Stimulated activated CD4-positive, alpha-beta T cell treated with anti-CD3 and anti-CD28 coated beads, Interleukin-1b, Interleukin-23, amount 100 ng/mL, for 1 hour (primary cell): ENCODE data around the gene AGAP1.

Source experiments
- DNase-seq, 2 donors: peaks; one replicate each; pipeline ENCODE4 v3.0.0-alpha.2; 2020; ENCODE audit warnings: low read depth in 2 of 2

Gene AGAP1

GRCh38 chr2:235810846-235811245 is 317.0 kb downstream of the AGAP1 start:
- no peak for DNase-seq

- DNase-seq: no peak
Measured at GRCh38 chr2:235811446-235812184, 317.8 kb downstream of the AGAP1 start.

- DNase-seq: no peak
Measured at GRCh38 chr2:235812185-235812665, 318.4 kb downstream of the AGAP1 start.

DNA sequence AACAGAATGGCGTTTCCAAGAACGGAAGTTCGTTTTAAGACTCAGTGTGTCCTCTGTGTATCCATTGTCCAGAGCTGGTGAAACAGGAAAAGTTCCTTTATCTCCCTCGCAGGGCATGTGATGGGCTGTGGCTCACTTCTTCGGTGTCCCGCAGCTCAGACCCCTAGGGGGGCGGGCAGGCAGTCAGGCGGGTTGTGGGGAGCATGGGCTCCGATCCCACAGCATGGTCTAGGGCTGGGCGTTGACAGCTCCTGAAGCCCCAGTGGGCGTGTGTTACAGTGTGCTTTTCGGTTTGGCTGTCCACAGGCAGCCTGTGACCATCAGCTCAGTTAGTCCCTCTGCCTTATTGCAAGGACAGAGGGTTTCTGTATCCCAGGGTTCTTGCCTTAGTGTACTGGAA is 319.6 kb downstream of the AGAP1 start:
- no peak for DNase-seq

- no peak for DNase-seq
Measured at GRCh38 chr2:235820571-235820970, 326.7 kb downstream of the AGAP1 start.

GRCh38 chr2:235824331-235824730 is 330.5 kb downstream of the AGAP1 start:
- DNase-seq: no peak

DNA sequence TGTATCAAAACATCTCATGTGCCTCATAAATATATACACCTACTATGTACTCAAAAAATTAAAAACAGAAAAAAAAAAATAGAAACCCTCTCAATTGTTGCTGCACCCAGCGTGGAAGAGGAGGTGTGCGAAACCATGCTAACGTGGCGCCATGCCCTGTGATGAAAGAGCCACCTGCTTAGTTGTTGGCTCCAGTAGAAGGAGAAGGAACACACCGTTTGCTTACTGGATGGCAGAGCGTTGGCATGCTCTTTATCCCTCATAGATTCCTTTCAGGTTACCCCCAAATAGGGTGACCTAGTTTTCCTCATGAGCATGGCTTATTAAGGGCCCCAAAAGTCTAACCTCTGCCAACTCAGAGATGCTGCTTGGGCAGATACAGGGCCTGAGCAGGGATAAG is 332.1 kb downstream of the AGAP1 start:
- DNase-seq: no peak

GRCh38 chr2:235826826-235827225 is 333.0 kb downstream of the AGAP1 start:
- no peak for DNase-seq

GRCh38 chr2:235827585-235827992 is 333.7 kb downstream of the AGAP1 start:
- DNase-seq: no peak

DNA sequence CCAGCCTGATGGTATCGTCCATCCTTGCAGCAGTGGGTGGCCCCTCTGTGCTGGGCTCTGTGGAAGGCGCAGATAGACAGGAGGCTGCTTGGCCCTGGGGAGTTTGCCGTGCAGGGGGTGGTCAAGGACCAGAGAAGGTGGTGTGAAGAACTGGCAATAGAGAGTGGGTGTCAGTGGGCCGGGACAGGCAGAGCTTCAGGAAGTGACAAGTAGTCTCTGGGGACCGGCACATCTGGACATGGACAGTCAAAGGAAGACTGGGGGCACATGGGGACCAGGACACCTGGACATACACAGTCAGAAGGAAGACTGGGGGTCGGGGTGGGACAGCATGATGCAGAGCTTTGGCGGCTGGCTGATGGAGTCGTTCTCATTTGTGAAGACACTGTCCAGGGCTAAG is 335.9 kb downstream of the AGAP1 start:
- DNase-seq: no peak

- DNase-seq: no peak
Measured at GRCh38 chr2:235831755-235832154, 337.9 kb downstream of the AGAP1 start.

DNA sequence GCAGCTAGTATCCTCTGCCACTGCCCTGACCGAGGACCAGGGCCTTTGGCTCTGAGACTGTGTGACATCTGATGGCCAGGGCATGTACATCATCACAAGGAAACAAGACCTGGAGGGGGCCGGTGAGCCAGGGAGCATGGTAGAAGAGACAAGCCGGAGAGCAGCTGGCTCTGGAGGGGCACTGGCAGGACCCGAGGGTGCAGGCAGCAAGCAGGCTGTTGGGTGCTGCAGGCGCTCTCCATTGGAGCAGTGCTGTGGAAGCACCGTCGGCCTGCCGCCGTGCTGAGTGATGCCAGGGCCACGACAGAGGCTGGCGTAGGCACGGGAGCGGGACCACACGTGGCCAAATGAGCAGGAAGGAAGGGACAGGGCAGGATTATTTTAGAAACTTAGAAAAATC is 339.1 kb downstream of the AGAP1 start:
- DNase-seq: no peak

GRCh38 chr2:235833971-235834620 is 340.3 kb downstream of the AGAP1 start:
- no peak for DNase-seq

- DNase-seq: no peak
Measured at GRCh38 chr2:235834781-235835180, 340.9 kb downstream of the AGAP1 start.

DNA sequence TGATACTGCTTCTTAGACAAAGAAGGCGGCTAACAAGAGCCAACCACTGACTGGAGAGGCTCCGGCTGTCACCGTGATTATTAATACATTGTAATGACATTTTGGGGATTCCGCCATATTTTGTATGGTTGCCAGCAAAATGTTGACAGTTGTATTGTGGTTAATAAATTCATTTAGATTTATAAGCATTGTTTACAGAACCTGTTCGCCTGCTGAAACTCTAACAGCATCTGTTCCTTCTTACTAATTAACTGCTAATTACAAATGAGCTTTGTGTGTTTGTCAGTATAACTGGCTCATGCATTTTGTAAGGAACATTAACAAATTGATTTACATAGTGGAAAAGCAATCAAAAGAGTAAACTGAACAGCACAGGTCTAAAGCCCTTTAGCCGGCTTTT is 342.0 kb downstream of the AGAP1 start:
- DNase-seq: no peak

- no peak for DNase-seq
Measured at GRCh38 chr2:235836491-235836911, 342.7 kb downstream of the AGAP1 start.

DNA sequence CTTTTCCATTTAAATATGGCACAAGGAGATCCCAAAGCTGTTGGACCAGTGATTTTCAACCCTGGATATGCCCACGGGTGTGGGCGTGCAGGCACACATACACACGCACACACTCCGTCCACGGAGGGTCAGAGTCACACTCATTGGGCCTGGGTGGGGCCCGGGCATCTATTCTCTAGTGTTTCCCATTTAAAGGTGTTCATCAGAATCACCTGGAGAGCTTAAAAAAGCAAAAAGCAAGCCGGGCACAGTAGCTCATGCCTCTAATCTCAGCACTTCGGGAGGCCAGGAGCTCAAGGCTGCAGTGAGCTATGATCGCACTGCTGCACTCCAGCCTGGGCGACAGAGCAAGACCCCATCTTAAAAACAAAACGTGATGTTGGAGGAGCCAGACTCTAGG is 345.4 kb downstream of the AGAP1 start:
- no peak for DNase-seq

DNA sequence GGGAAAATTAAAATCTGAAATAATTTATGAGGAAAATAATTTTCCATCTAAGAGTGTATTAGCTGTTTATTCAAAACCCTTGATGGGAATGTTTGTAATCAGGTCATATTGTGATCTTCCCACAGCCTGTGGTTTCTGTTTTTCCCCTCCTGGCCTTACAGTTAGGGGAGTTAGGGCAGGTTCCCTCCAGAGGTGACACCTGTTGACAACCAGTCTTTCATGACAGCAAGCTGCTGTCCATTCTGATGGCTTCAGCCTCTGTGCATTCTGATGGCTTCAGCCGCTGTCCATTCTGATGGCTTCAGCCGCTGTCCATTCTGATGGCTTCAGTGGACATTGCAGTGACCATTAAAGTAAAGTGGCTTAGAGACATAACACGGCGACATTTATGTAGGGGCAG is 346.1 kb downstream of the AGAP1 start:
- no peak for DNase-seq

DNA sequence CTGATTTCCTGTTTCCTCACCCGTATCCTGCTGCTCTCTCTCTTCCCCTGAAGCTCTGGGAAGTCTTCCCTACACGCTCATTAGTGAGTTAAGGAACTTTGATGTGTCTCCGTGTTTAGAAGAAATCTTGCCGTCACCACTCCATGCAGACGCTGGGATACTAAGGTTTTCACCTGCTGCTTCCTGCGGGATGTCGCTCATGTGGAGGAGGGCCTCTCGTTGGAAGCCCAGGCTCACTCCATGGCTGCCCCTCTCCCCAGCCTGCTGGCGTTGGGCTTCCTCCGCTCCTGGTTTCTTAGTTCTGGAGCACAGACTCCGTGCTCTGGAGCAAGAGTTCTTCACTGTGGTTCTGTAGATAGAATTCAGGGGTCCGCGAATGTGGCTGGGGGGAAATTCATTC is 348.0 kb downstream of the AGAP1 start:
- no peak for DNase-seq

- DNase-seq: no peak
Measured at GRCh38 chr2:235842941-235843340, 349.1 kb downstream of the AGAP1 start.

DNA sequence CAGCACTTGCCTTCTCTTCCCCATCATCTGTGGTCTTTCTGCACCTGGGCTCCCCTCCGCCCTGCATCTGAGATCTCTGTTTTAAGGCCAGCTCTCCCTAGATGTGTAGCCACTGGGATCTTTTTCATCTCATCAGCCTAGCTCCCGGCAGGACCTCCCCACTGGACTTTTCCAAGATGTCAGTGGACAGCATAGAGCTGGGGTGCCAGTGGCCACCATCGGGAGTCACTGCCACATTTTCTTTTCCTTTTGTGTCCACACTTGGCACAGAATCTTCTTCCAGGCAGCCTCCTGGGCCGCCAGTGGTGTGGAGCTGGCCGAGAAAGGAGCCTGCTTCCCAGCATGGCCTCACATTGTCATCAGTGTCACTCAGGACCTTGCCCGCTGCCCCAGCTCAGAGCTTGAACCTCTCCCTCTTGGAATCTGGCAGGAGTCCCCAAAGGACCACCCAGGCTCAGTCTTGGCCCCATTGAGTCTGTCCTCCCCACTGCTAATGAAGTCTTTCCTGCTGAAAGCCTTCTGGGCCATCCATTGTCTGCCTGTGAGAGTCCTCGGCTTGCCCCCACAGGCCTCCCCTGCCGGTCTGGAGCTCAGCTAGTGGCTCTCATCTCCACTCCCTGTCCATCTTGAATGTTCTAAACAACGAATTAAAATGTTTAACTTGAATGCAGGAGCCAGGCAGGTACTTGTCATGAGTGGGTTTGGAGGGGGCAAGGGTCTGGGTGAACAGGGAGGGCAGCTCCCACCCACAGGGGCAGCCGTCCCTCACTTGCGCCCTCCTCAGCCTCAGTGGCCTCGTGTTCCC is 349.9 kb downstream of the AGAP1 start:
- DNase-seq: no peak

DNA sequence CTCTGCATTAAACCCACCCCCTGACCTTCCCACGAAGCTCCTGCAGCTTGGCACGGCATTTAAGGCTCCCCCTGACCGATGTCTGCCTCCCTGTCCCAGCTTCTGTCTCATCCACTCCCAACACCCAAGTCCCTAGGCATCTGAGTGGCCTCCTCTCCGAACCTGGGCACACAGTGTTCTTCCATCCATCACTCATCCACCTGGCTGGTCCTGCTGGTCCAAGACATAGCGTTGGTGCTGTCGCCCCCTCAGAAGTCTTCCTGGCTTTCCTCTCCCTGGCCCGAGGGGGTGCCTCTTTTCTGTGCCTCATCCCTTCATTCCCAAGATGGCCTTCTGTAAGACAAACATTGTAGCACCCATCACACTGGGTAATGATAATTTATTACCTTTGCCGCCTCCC is 350.7 kb downstream of the AGAP1 start:
- no peak for DNase-seq

DNA sequence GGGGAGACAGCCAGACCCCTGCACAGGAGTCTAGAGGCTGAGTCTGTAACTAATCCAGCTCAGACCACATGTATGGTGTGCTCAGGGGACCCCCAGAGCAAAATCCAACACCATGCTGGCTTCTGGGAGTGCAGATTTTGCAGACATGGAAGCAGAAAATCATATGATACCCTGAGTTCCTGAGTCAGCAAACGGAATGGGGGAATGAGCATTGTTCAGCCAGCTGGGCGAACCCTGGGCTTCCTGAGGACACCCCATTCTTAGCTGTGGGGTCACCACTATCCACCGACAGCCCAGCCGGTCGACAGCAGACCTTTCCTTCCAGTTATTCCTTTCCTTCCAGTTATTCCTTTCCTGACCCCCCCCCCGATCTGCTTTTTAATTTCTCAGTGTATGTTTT is 351.4 kb downstream of the AGAP1 start:
- DNase-seq: no peak
